Measurements from ENCODE around the gene CCL1. TPM values are rescaled to one million over a fixed set of nuclear protein-coding genes. Genes with fewer than 3 reads are reported as not detected.

Gene CCL1
- polyA plus RNA-seq, 3 donors, result not detected

GRCh38 chr17:34366010-34366409 lies 3.0 kb upstream of the CCL1 start:
- no peak for DNase-seq (ENCODE audit: extremely low read depth in 1 of 11, low read depth in 9 of 11, low spot score in 4 of 11)

GRCh38 chr17:34365340-34365739 lies 2.3 kb upstream of the CCL1 start:
- DNase-seq (ENCODE audit: extremely low read depth in 1 of 11, low read depth in 9 of 11, low spot score in 4 of 11), result no peak

- no peak for DNase-seq (ENCODE audit: extremely low read depth in 1 of 11, low read depth in 9 of 11, low spot score in 4 of 11)
Observed at GRCh38 chr17:34364751-34365150, 1.7 kb upstream of the CCL1 start.

- peak; percentile 54 to 88 (median 77) for DNase-seq (ENCODE audit: extremely low read depth in 1 of 11, low read depth in 9 of 11, low spot score in 4 of 11)
Observed at GRCh38 chr17:34361478-34362061, 1.5 kb downstream of the CCL1 start.

- no peak for DNase-seq (ENCODE audit: extremely low read depth in 1 of 11, low read depth in 9 of 11, low spot score in 4 of 11)
Observed at GRCh38 chr17:34360601-34361270, 2.3 kb downstream of the CCL1 start.

GRCh38 chr17:34358631-34359030 lies 4.4 kb downstream of the CCL1 start:
- DNase-seq (ENCODE audit: extremely low read depth in 1 of 11, low read depth in 9 of 11, low spot score in 4 of 11), result no peak

- no peak for DNase-seq (ENCODE audit: extremely low read depth in 1 of 11, low read depth in 9 of 11, low spot score in 4 of 11)
Observed at GRCh38 chr17:34357398-34357797, 5.6 kb downstream of the CCL1 start.

- DNase-seq (ENCODE audit: extremely low read depth in 1 of 11, low read depth in 9 of 11, low spot score in 4 of 11), result no peak
Observed at GRCh38 chr17:34356194-34356593, 6.8 kb downstream of the CCL1 start, which contains the start of gene CCL13. Gene CCL13 (plus strand): TSS chr17:34356480. CDS start chr17:34356527, 47 bp downstream.

- no peak for DNase-seq (ENCODE audit: extremely low read depth in 1 of 11, low read depth in 9 of 11, low spot score in 4 of 11)
Observed at GRCh38 chr17:34354637-34355036, 8.4 kb downstream of the CCL1 start.

GRCh38 chr17:34352191-34352590 lies 10.8 kb downstream of the CCL1 start:
- DNase-seq (ENCODE audit: extremely low read depth in 1 of 11, low read depth in 9 of 11, low spot score in 4 of 11), result peak in 2 of 11 donors; percentile 7 to 12

- DNase-seq (ENCODE audit: extremely low read depth in 1 of 11, low read depth in 9 of 11, low spot score in 4 of 11), result no peak
Observed at GRCh38 chr17:34351096-34351495, 11.9 kb downstream of the CCL1 start.

GRCh38 chr17:34349751-34350150 lies 13.3 kb downstream of the CCL1 start:
- no peak for DNase-seq (ENCODE audit: extremely low read depth in 1 of 11, low read depth in 9 of 11, low spot score in 4 of 11)

GRCh38 chr17:34347063-34347462 lies 16.0 kb downstream of the CCL1 start:
- DNase-seq (ENCODE audit: extremely low read depth in 1 of 11, low read depth in 9 of 11, low spot score in 4 of 11), result no peak

- no peak for DNase-seq (ENCODE audit: extremely low read depth in 1 of 11, low read depth in 9 of 11, low spot score in 4 of 11)
Observed at GRCh38 chr17:34341916-34342315, 21.1 kb downstream of the CCL1 start.

GRCh38 chr17:34339138-34339770 lies 23.8 kb downstream of the CCL1 start:
- DNase-seq (ENCODE audit: extremely low read depth in 1 of 11, low read depth in 9 of 11, low spot score in 4 of 11), result no peak

- DNase-seq (ENCODE audit: extremely low read depth in 1 of 11, low read depth in 9 of 11, low spot score in 4 of 11), result no peak
Observed at GRCh38 chr17:34337701-34338100, 25.3 kb downstream of the CCL1 start.

GRCh38 chr17:34327580-34327979 lies 35.5 kb downstream of the CCL1 start:
- DNase-seq (ENCODE audit: extremely low read depth in 1 of 11, low read depth in 9 of 11, low spot score in 4 of 11), result peak in 2 of 11 donors; percentile 26 to 37

- no peak for DNase-seq (ENCODE audit: extremely low read depth in 1 of 11, low read depth in 9 of 11, low spot score in 4 of 11)
Observed at GRCh38 chr17:34321964-34322363, 41.1 kb downstream of the CCL1 start.

- no peak for DNase-seq (ENCODE audit: extremely low read depth in 1 of 11, low read depth in 9 of 11, low spot score in 4 of 11)
Observed at GRCh38 chr17:34319039-34319483, 44.0 kb downstream of the CCL1 start, which contains the start of gene CCL8. Gene CCL8 (plus strand): TSS chr17:34319435. CDS start chr17:34319502, 67 bp downstream.

- DNase-seq (ENCODE audit: extremely low read depth in 1 of 11, low read depth in 9 of 11, low spot score in 4 of 11), result no peak
Observed at GRCh38 chr17:34318474-34318873, 44.6 kb downstream of the CCL1 start.
